ENCODE measurements around the gene SNED1. TPM values are rescaled to one million over a fixed set of nuclear protein-coding genes. Genes with fewer than 3 reads are reported as not detected.

The SNED1 gene
- polyA plus RNA-seq, 1 experiment, result 3.9 TPM

GRCh38 chr2:241014224-241014623 is 15.8 kb downstream of the SNED1 start:
- Histone ChIP-seq H3K27me3 (ENCODE audit: control insufficient read depth, insufficient read depth, low read length) (no peaks in the 10 kb centered on the region), H3K36me3 (ENCODE audit: control insufficient read depth, insufficient read depth, low read length) (no peaks in the 10 kb centered on the region), H3K4me3 (ENCODE audit: low read depth, low read length) (no peak overlapping the region)
- no peak for DNase-seq (ENCODE audit: low read depth)
- CTCF ChIA-PET, result no interaction called here
- no peak for TF ChIP-seq CTCF (IDR thresholded peaks at IDR 0.05; ENCODE audit: insufficient read depth, low read depth, low read length)
- POLR2A ChIA-PET, result no interaction called here

GRCh38 chr2:241014764-241015163 is 16.3 kb downstream of the SNED1 start:
- Histone ChIP-seq H3K4me3 (ENCODE audit: low read depth, low read length) (no peak overlapping the region), H3K27me3 (ENCODE audit: control insufficient read depth, insufficient read depth, low read length) (no peaks in the 10 kb centered on the region), H3K36me3 (ENCODE audit: control insufficient read depth, insufficient read depth, low read length) (no peaks in the 10 kb centered on the region)
- TF ChIP-seq CTCF (IDR thresholded peaks at IDR 0.05; ENCODE audit: insufficient read depth, low read depth, low read length), result no peak
- DNase-seq (ENCODE audit: low read depth), result no peak
- CTCF ChIA-PET, result no interaction called here
- POLR2A ChIA-PET, result no interaction called here

GRCh38 chr2:241015439-241015838 is 17.0 kb downstream of the SNED1 start:
- TF ChIP-seq CTCF (IDR thresholded peaks at IDR 0.05; ENCODE audit: insufficient read depth, low read depth, low read length), result no peak
- Histone ChIP-seq H3K27me3 (ENCODE audit: control insufficient read depth, insufficient read depth, low read length) (no peaks in the 10 kb centered on the region), H3K36me3 (ENCODE audit: control insufficient read depth, insufficient read depth, low read length) (no peaks in the 10 kb centered on the region), H3K4me3 (ENCODE audit: low read depth, low read length) (no peak overlapping the region)
- no peak for DNase-seq (ENCODE audit: low read depth)
- ChIA-PET CTCF (no interaction called here), POLR2A (no interaction called here)

- ChIA-PET CTCF (no interaction called here), POLR2A (no interaction called here)
- H3K36me3 ChIP-seq (ENCODE audit: control insufficient read depth, insufficient read depth, low read length), result no peaks in the 10 kb centered on the region
- DNase-seq (ENCODE audit: low read depth), result no peak
- H3K27me3 ChIP-seq (ENCODE audit: control insufficient read depth, insufficient read depth, low read length), result no peaks in the 10 kb centered on the region
- no peak overlapping the region for H3K4me3 ChIP-seq (ENCODE audit: low read depth, low read length)
- TF ChIP-seq CTCF (IDR thresholded peaks at IDR 0.05; ENCODE audit: insufficient read depth, low read depth, low read length), result no peak
Observed at GRCh38 chr2:241017228-241017940, 19.0 kb downstream of the SNED1 start.

GRCh38 chr2:241018051-241018891 is 19.9 kb downstream of the SNED1 start:
- POLR2A ChIA-PET, result no interaction called here
- H3K36me3 ChIP-seq (ENCODE audit: control insufficient read depth, insufficient read depth, low read length), result no peaks in the 10 kb centered on the region
- no peak overlapping the region for H3K4me3 ChIP-seq (ENCODE audit: low read depth, low read length)
- CTCF ChIA-PET, result interaction anchor here (0.6 kb wide), 1 partner anchor 11 kb away, joined by 3 read pairs; no protein-coding TSS in a partner anchor
- H3K27me3 ChIP-seq (ENCODE audit: control insufficient read depth, insufficient read depth, low read length), result no peaks in the 10 kb centered on the region
- no peak for DNase-seq (ENCODE audit: low read depth)
- no peak for TF ChIP-seq CTCF (IDR thresholded peaks at IDR 0.05; ENCODE audit: insufficient read depth, low read depth, low read length)

Measured in BJ (cell line).